GM10847 (cell line): ENCODE results near the gene DSCAML1.

Experiments
- POLR2A ChIP-seq: IDR thresholded peaks from 2 replicates; pipeline ENCODE4 v1.6.1; 2011; ENCODE audit not compliant: insufficient read length; ENCODE audit errors: extremely low read depth

DSCAML1 gene

GRCh38 chr11:117454564-117454917 is 342.5 kb downstream of the DSCAML1 start:
- TF ChIP-seq POLR2A, result no peak

GRCh38 chr11:117453886-117454563 is 343.0 kb downstream of the DSCAML1 start:
- no peak for TF ChIP-seq POLR2A

- no peak for TF ChIP-seq POLR2A
Observed at GRCh38 chr11:117449111-117449693, 347.8 kb downstream of the DSCAML1 start.

- TF ChIP-seq POLR2A, result no peak
Observed at GRCh38 chr11:117444711-117445658, 352.0 kb downstream of the DSCAML1 start.

- no peak for TF ChIP-seq POLR2A
Observed at GRCh38 chr11:117444256-117444655, 352.8 kb downstream of the DSCAML1 start.

- TF ChIP-seq POLR2A, result no peak
Observed at GRCh38 chr11:117443266-117444186, 353.5 kb downstream of the DSCAML1 start.

GRCh38 chr11:117442869-117443239 is 354.2 kb downstream of the DSCAML1 start:
- TF ChIP-seq POLR2A, result no peak

- TF ChIP-seq POLR2A, result no peak
Observed at GRCh38 chr11:117442049-117442868, 354.8 kb downstream of the DSCAML1 start.

- no peak for TF ChIP-seq POLR2A
Observed at GRCh38 chr11:117441146-117441975, 355.7 kb downstream of the DSCAML1 start.

GRCh38 chr11:117440258-117440657 is 356.8 kb downstream of the DSCAML1 start:
- no peak for TF ChIP-seq POLR2A

GRCh38 chr11:117439256-117439655 is 357.8 kb downstream of the DSCAML1 start:
- TF ChIP-seq POLR2A, result no peak

GRCh38 chr11:117438371-117439000 is 358.5 kb downstream of the DSCAML1 start:
- TF ChIP-seq POLR2A, result no peak

- no peak for TF ChIP-seq POLR2A
Observed at GRCh38 chr11:117437791-117438130, 359.3 kb downstream of the DSCAML1 start.
